Endothelial cell of umbilical vein (primary cell): ENCODE data around the gene TBP. TPM values are rescaled to one million over a fixed set of nuclear protein-coding genes. Genes with fewer than 3 reads are reported as not detected.
"Not testable (repeated sequence)": the region's sequence is repeated elsewhere in the genome, so short reads cannot be mapped to it uniquely, and the experiment has no call there.

ENCODE experiments used
- BruUV-seq: library from RNA; stranded (reverse); fragments of 400-500 nt; replicated peaks from 2 replicates; lab custom pipeline; 2021; lab: Mats Ljungman, UMichigan
- CTCF ChIA-PET: fragments of 300-600, 350-600 bp; sonication (Branson Sonifier 250); formaldehyde crosslinking; loops from one replicate; lab custom pipeline; 2021; ENCODE audit warnings: antibody characterized with exemption, inconsistent platforms; lab: Charles Lee
- POLR2A ChIA-PET: fragments of 300-600, 350-600 bp; sonication (Branson Sonifier 250); formaldehyde crosslinking; loops from one replicate; lab custom pipeline; 2021; ENCODE audit warnings: antibody characterized with exemption, inconsistent platforms; lab: Charles Lee
- DNase-seq: peaks from one replicate; pipeline ENCODE4 v3.0.0-alpha.2; 2011; ENCODE audit warnings: low read depth, low spot score
- FAIRE-seq: peaks from 2 replicates; lab custom pipeline; 2011; peaks lifted over from hg19 to GRCh38; lab: Jason Lieb, UNC
- H2AFZ ChIP-seq: 2 replicates; pipeline ENCODE4 v1.6.0; 2012; ENCODE audit warnings: low read depth, low read length, control low read depth, inconsistent platforms
- H3K27ac ChIP-seq: 2 replicates; pipeline ENCODE4 v1.5.1; 2011; ENCODE audit warnings: low read depth, mild to moderate bottlenecking, control low read depth, low read length, moderate library complexity; ENCODE audit not compliant: insufficient read depth
- H3K27me3 ChIP-seq, 2 experiments: 2 replicates each; pipeline versions ENCODE4 v1.6.0 to v1.6.1; 2011; ENCODE audit warnings: low read length in 2 of 2, mixed read lengths in 1 of 2; ENCODE audit not compliant: control insufficient read depth in 2 of 2, insufficient read depth in 2 of 2
- H3K36me3 ChIP-seq, 2 experiments: 2 replicates in 1 of 2; 3 replicates in 1 of 2; pipeline ENCODE4 v1.5.1; 2011; ENCODE audit warnings: low read length in 2 of 2, mild to moderate bottlenecking in 1 of 2, moderate library complexity in 1 of 2; ENCODE audit not compliant: control insufficient read depth in 2 of 2, insufficient read depth in 2 of 2; ENCODE audit errors: extremely low read depth in 1 of 2
- H3K4me1 ChIP-seq: 3 replicates; pipeline ENCODE4 v1.5.1; 2011; ENCODE audit warnings: mild to moderate bottlenecking, low read length; ENCODE audit not compliant: control insufficient read depth, insufficient read depth; ENCODE audit errors: extremely low read depth
- H3K4me2 ChIP-seq: 2 replicates; pipeline ENCODE4 v1.6.1; 2011; ENCODE audit warnings: low read length, control low read depth, mixed read lengths; ENCODE audit not compliant: insufficient read depth
- H3K4me3 ChIP-seq, 3 experiments: fragments of 200-600 bp in 1 of 3; sonication (generic), shearing (Covaris generic) in 1 of 3; replicated peaks in 1 of 3; 2 replicates each; pipeline ENCODE4 v1.5.1; 2011 to 2016; ENCODE audit warnings: control low read depth in 3 of 3, low read length in 3 of 3, mild to moderate bottlenecking in 2 of 3, inconsistent platforms in 1 of 3, low read depth in 1 of 3, moderate library complexity in 1 of 3; ENCODE audit not compliant: insufficient read depth in 1 of 3
- H3K79me2 ChIP-seq: 2 replicates; pipeline ENCODE4 v1.6.0; 2012; ENCODE audit warnings: low read length, inconsistent platforms; ENCODE audit not compliant: control insufficient read depth, insufficient read depth
- H3K9ac ChIP-seq: replicated peaks from 2 replicates; pipeline ENCODE3; 2011; ENCODE audit warnings: low read length, control low read depth; ENCODE audit not compliant: insufficient read depth; ENCODE audit errors: extremely low read depth
- H3K9me1 ChIP-seq: replicated peaks from 3 replicates; pipeline ENCODE4 v1.6.0; 2011; ENCODE audit warnings: mild to moderate bottlenecking, low read length; ENCODE audit not compliant: control insufficient read depth, insufficient read depth; ENCODE audit errors: extremely low read depth
- H3K9me3 ChIP-seq: replicated peaks from 2 replicates; pipeline ENCODE4 v1.5.1; 2012; ENCODE audit warnings: low read length, inconsistent platforms; ENCODE audit not compliant: control insufficient read depth, insufficient read depth
- H4K20me1 ChIP-seq: replicated peaks from 2 replicates; pipeline ENCODE3; 2011; ENCODE audit warnings: mild to moderate bottlenecking, low read length; ENCODE audit not compliant: control insufficient read depth, insufficient read depth; ENCODE audit errors: extremely low read depth
- CTCF ChIP-seq, 2 donors: IDR thresholded peaks; 1 replicate in 1 of 2; 2 replicates in 1 of 2; pipeline ENCODE4 v1.5.1; 2011; ENCODE audit warnings: low read length in 2 of 2, mild to moderate bottlenecking in 2 of 2, moderate library complexity in 2 of 2, control low read depth in 1 of 2, inconsistent platforms in 1 of 2, low read depth in 1 of 2; ENCODE audit not compliant: insufficient read depth in 1 of 2; ENCODE audit errors: extremely low read depth in 1 of 2
- EZH2 ChIP-seq: IDR thresholded peaks from 2 replicates; pipeline ENCODE4 v1.6.1; 2012; ENCODE audit warnings: borderline replicate concordance, low read depth, mild to moderate bottlenecking, moderate library complexity, low read length, inconsistent platforms; ENCODE audit not compliant: severe bottlenecking
- FOS ChIP-seq: IDR thresholded peaks from 2 replicates; pipeline ENCODE4 v1.6.1; 2011; ENCODE audit warnings: mild to moderate bottlenecking, low read length, moderate library complexity, borderline replicate concordance; ENCODE audit not compliant: insufficient read depth
- GATA2 ChIP-seq: IDR thresholded peaks from 2 replicates; pipeline ENCODE4 v1.7.0; 2011; ENCODE audit warnings: low read depth, mild to moderate bottlenecking, moderate library complexity, mixed read lengths, low read length; ENCODE audit not compliant: insufficient read length, insufficient read depth
- JUN ChIP-seq: IDR thresholded peaks from 2 replicates; pipeline ENCODE4 v1.6.1; 2011; ENCODE audit warnings: borderline replicate concordance, low read depth; ENCODE audit not compliant: insufficient read length, insufficient read depth
- MAX ChIP-seq: IDR thresholded peaks from 2 replicates; pipeline ENCODE4 v1.6.1; 2011; ENCODE audit not compliant: insufficient read depth, insufficient read length
- MYC ChIP-seq: IDR thresholded peaks from one replicate; pipeline ENCODE4 v1.6.1; 2011; ENCODE audit warnings: mild to moderate bottlenecking, low read depth, low read length
- dilution Hi-C: fragments of 300-500 bp; cut with MboI; formaldehyde crosslinking; loops from one replicate; pipeline ENCODE4 v1.15.0; 2019; ENCODE audit warnings: low sequenced_read_pairs; ENCODE audit not compliant: extremely low pct_ligation_motif_present
- intact Hi-C: fragments of 100-400 bp; cut with micrococcal nuclease; formaldehyde crosslinking; loops from one replicate; pipeline ENCODE4 v1.10.0; 2022
- polyA plus RNA-seq, 4 experiments: library from polyadenylated mRNA; depleted of rRNA in 3 of 4; stranded (reverse) in 3 of 4; unstranded in 1 of 4; fragments of >200 nt; gene quantifications; 2 replicates each; pipeline versions ENCODE4 v1.2.1 to v1.2.3, GENCODE V29; 2011 to 2012; ENCODE audit warnings: missing spikeins in 1 of 4
- total RNA-seq: library from RNA; stranded (reverse); gene quantifications from 2 replicates; pipeline ENCODE4 v1.2.3, GENCODE V29; 2021

Gene TBP
- total and polyA plus RNA-seq, 2 donors (not counting 3 experiments of a cell fraction or from before 2014, with no cell fraction given): 17.5 to 17.7 TPM

- no peak overlapping the region for H3K9ac ChIP-seq
- BruUV-seq: no TSS peak
- no peaks in the 10 kb centered on the region for H3K4me1 ChIP-seq
- H3K27me3 ChIP-seq: peaks cover 0 to 4% of the 10 kb centered on the region in 2 experiments
- H4K20me1 ChIP-seq: no peaks in the 10 kb centered on the region
- H3K79me2 ChIP-seq: no peaks in the 10 kb centered on the region
- no peak for TF ChIP-seq MAX
- TF ChIP-seq MYC: no peak
- TF ChIP-seq GATA2: no peak
- no peak for TF ChIP-seq JUN
- TF ChIP-seq FOS: no peak
- no peak for TF ChIP-seq EZH2
- TF ChIP-seq CTCF (IDR thresholded peaks at IDR 0.05; ENCODE audit: extremely low read depth in 1 of 2, insufficient read depth in 1 of 2, low read depth in 1 of 2, low read length in 2 of 2): no peak
- no peak overlapping the region for H2AFZ ChIP-seq
- no peaks in the 10 kb centered on the region for H3K9me3 ChIP-seq
- dilution Hi-C loops (no loop called here), intact Hi-C loops (no loop called here)
- H3K9me1 ChIP-seq: no peaks in the 10 kb centered on the region
- no peak for FAIRE-seq
- H3K36me3 ChIP-seq: no peaks in the 10 kb centered on the region
- no peak for DNase-seq
- no peak overlapping the region for H3K4me2 ChIP-seq
- POLR2A ChIA-PET: no interaction called here
- H3K4me3 ChIP-seq: no peak overlapping the region
- CTCF ChIA-PET: no interaction called here
- no peak overlapping the region for H3K27ac ChIP-seq
Observed at GRCh38 chr6:170605574-170606259, 51.5 kb downstream of the TBP start.

GRCh38 chr6:170609225-170609624 is 55.1 kb downstream of the TBP start:
- H3K9ac ChIP-seq, intact Hi-C loops, H3K9me1 ChIP-seq, POLR2A ChIA-PET, H3K27ac ChIP-seq, H3K4me1 ChIP-seq, dilution Hi-C loops, H2AFZ ChIP-seq, H3K27me3 ChIP-seq, H4K20me1 ChIP-seq, CTCF ChIA-PET, H3K36me3 ChIP-seq, BruUV-seq, FAIRE-seq, H3K9me3 ChIP-seq, H3K79me2 ChIP-seq, H3K4me2 ChIP-seq, H3K4me3 ChIP-seq, DNase-seq: not testable (repeated sequence)

GRCh38 chr6:170612256-170612804 is 58.2 kb downstream of the TBP start:
- TSS peak; percentile 100 for BruUV-seq
- H3K27me3 ChIP-seq, H3K79me2 ChIP-seq, H4K20me1 ChIP-seq, H3K9ac ChIP-seq, intact Hi-C loops, H3K4me2 ChIP-seq, H3K27ac ChIP-seq, H3K36me3 ChIP-seq, H3K9me3 ChIP-seq, H3K4me3 ChIP-seq, H3K4me1 ChIP-seq, POLR2A ChIA-PET, CTCF ChIA-PET, dilution Hi-C loops, FAIRE-seq, H2AFZ ChIP-seq, H3K9me1 ChIP-seq, DNase-seq: not testable (repeated sequence)
